Keratinocyte (primary cell): ENCODE results near the gene HIP1R. TPM values are rescaled to one million over a fixed set of nuclear protein-coding genes. Genes with fewer than 3 reads are reported as not detected.

Experiments used
- DNase-seq: peaks from one replicate; pipeline ENCODE4 v3.0.0-alpha.2; 2011; ENCODE audit warnings: low read depth, missing footprints, low spot score
- FAIRE-seq: peaks from 2 replicates; lab custom pipeline; 2011; peaks lifted over from hg19 to GRCh38; lab: Jason Lieb, UNC
- H2AFZ ChIP-seq: 2 replicates; pipeline ENCODE4 v1.6.0; 2012; ENCODE audit warnings: low read length, control low read depth, inconsistent platforms; ENCODE audit not compliant: control insufficient read depth
- H3K27ac ChIP-seq: 2 replicates; pipeline ENCODE4 v1.5.1; 2011; ENCODE audit warnings: low read length; ENCODE audit not compliant: control insufficient read depth, insufficient read depth
- H3K27me3 ChIP-seq: 3 replicates; pipeline ENCODE4 v1.6.0; 2011; ENCODE audit warnings: low read length; ENCODE audit not compliant: control insufficient read depth, insufficient read depth; ENCODE audit errors: extremely low read depth
- H3K36me3 ChIP-seq, 2 experiments: 2 replicates in 1 of 2; 3 replicates in 1 of 2; pipeline ENCODE4 v1.5.1; 2011; ENCODE audit warnings: low read length in 2 of 2, mild to moderate bottlenecking in 1 of 2; ENCODE audit not compliant: control insufficient read depth in 2 of 2, insufficient read depth in 2 of 2; ENCODE audit errors: extremely low read depth in 1 of 2
- H3K4me1 ChIP-seq: 3 replicates; pipeline ENCODE4 v1.5.1; 2011; ENCODE audit warnings: low read length; ENCODE audit not compliant: control insufficient read depth, insufficient read depth; ENCODE audit errors: extremely low read depth
- H3K4me2 ChIP-seq: 3 replicates; pipeline ENCODE4 v1.6.0; 2011; ENCODE audit warnings: low read depth, low read length; ENCODE audit not compliant: control insufficient read depth, insufficient read depth; ENCODE audit errors: extremely low read depth
- H3K4me3 ChIP-seq, 3 experiments: fragments of 200-600 bp in 1 of 3; sonication (generic) in 1 of 3; 2 replicates in 2 of 3; 3 replicates in 1 of 3; pipeline ENCODE4 v1.5.1; 2011 to 2016; ENCODE audit warnings: low read length in 3 of 3, mild to moderate bottlenecking in 3 of 3, control low read depth in 2 of 3, inconsistent platforms in 1 of 3, low read depth in 1 of 3, mixed read lengths in 1 of 3, mixed run types in 1 of 3, moderate library complexity in 1 of 3; ENCODE audit not compliant: control insufficient read depth in 2 of 3, insufficient read depth in 2 of 3; ENCODE audit errors: extremely low read depth in 1 of 3
- H3K79me2 ChIP-seq: 2 replicates; pipeline ENCODE4 v1.6.0; 2012; ENCODE audit warnings: low read length; ENCODE audit not compliant: control insufficient read depth, insufficient read depth
- H3K9ac ChIP-seq: 3 replicates; pipeline ENCODE4 v1.6.0; 2011; ENCODE audit warnings: low read length; ENCODE audit not compliant: control insufficient read depth, insufficient read depth; ENCODE audit errors: extremely low read depth
- H3K9me1 ChIP-seq: 3 replicates; pipeline ENCODE4 v1.6.0; 2011; ENCODE audit warnings: low read length; ENCODE audit not compliant: control insufficient read depth, insufficient read depth; ENCODE audit errors: extremely low read depth
- H3K9me3 ChIP-seq: 2 replicates; pipeline ENCODE4 v1.5.1; 2012; ENCODE audit warnings: low read depth, low read length; ENCODE audit not compliant: control insufficient read depth
- H4K20me1 ChIP-seq: 3 replicates; pipeline ENCODE4 v1.6.0; 2011; ENCODE audit warnings: low read length; ENCODE audit not compliant: control insufficient read depth, insufficient read depth; ENCODE audit errors: extremely low read depth
- EZH2 ChIP-seq: IDR thresholded peaks from one replicate; pipeline ENCODE4 v1.6.1; 2012; ENCODE audit warnings: inconsistent platforms, mild to moderate bottlenecking, low read length, moderate library complexity
- dilution Hi-C: fragments of 300-500 bp; cut with MboI; formaldehyde crosslinking; loops from one replicate; pipeline ENCODE4 v1.7.0; 2020; ENCODE audit warnings: low sequenced_read_pairs; ENCODE audit not compliant: extremely low pct_ligation_motif_present
- polyA plus RNA-seq, 5 experiments: library from polyadenylated mRNA; depleted of rRNA in 3 of 5; stranded (reverse) in 3 of 5; stranded (forward) in 1 of 5; unstranded in 1 of 5; fragments of >200 nt; gene quantifications; 1 replicate in 1 of 5; 2 replicates in 3 of 5; 3 replicates in 1 of 5; pipeline versions ENCODE4 v1.2.1 to v1.2.3, GENCODE V29; 2011 to 2012; ENCODE audit warnings: missing spikeins in 2 of 5, low read depth in 1 of 5, low replicate concordance in 1 of 5
- TF ChIP-seq, protein P1 (sequence below), 3 experiments: IDR thresholded peaks in 1 of 3; conservative IDR thresholded peaks in 1 of 3; optimal IDR thresholded peaks in 1 of 3; 2 replicates in 2 of 3; 3 replicates in 1 of 3; pipeline versions ENCODE3 to v1.5.1; 2011; ENCODE audit warnings: low read length in 3 of 3, mild to moderate bottlenecking in 3 of 3, moderate library complexity in 2 of 3, control low read depth in 1 of 3, inconsistent platforms in 1 of 3; ENCODE audit not compliant: insufficient read depth in 2 of 3; ENCODE audit errors: extremely low read depth in 1 of 3

Gene HIP1R
- polyA plus RNA-seq, 1 donor (not counting 4 experiments of a cell fraction or from before 2014, with no cell fraction given): 23.0 TPM

DNA sequence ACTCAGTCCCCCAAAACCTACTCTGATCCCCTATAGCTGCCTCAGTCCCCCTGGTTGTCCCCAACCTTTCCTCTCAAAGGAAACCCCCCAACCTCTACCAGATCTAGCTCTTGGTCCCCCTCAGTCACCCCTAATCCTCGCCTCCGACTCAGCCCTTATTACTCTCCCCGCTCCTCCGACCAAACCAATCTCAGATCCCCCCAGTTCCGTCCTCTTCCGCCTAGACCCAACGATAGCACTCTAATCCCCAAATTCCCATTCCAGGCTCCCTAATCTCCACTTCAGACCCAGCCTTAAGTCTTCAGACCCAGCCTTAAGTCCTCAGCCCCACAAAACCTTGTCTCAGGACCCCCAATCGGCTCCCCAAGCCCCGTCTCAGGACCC is 60.1 kb downstream of the HIP1R start:
- FAIRE-seq (no peak), DNase-seq (no peak)
- dilution Hi-C loops: no loop called here
- TF ChIP-seq, protein P1, sequence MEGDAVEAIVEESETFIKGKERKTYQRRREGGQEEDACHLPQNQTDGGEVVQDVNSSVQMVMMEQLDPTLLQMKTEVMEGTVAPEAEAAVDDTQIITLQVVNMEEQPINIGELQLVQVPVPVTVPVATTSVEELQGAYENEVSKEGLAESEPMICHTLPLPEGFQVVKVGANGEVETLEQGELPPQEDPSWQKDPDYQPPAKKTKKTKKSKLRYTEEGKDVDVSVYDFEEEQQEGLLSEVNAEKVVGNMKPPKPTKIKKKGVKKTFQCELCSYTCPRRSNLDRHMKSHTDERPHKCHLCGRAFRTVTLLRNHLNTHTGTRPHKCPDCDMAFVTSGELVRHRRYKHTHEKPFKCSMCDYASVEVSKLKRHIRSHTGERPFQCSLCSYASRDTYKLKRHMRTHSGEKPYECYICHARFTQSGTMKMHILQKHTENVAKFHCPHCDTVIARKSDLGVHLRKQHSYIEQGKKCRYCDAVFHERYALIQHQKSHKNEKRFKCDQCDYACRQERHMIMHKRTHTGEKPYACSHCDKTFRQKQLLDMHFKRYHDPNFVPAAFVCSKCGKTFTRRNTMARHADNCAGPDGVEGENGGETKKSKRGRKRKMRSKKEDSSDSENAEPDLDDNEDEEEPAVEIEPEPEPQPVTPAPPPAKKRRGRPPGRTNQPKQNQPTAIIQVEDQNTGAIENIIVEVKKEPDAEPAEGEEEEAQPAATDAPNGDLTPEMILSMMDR (optimal IDR thresholded peaks at IDR 0.05 in 1 of 3, IDR thresholded peaks at IDR 0.05 in 1 of 3, conservative IDR thresholded peaks at IDR 0.05 in 1 of 3; ENCODE audit: extremely low read depth in 1 of 3, insufficient read depth in 2 of 3, low read length in 3 of 3): no peak
- TF ChIP-seq EZH2: no peak
- Histone ChIP-seq H3K9me3 (no peaks in the 10 kb centered on the region), H3K9me1 (no peaks in the 10 kb centered on the region), H3K4me3 (peak overlapping the region; percentile 81 to 91 (median 84)), H2AFZ (no peak overlapping the region), H3K9ac (peak overlapping the region; percentile 99), H4K20me1 (no peaks in the 10 kb centered on the region), H3K79me2 (peaks cover 54% of the 10 kb centered on the region), H3K36me3 (peaks cover 0 to 13% of the 10 kb centered on the region in 2 experiments), H3K4me1 (peaks cover 64% of the 10 kb centered on the region), H3K27ac (peak overlapping the region; percentile 99), H3K27me3 (no peaks in the 10 kb centered on the region), H3K4me2 (peak overlapping the region; percentile 98)

DNA sequence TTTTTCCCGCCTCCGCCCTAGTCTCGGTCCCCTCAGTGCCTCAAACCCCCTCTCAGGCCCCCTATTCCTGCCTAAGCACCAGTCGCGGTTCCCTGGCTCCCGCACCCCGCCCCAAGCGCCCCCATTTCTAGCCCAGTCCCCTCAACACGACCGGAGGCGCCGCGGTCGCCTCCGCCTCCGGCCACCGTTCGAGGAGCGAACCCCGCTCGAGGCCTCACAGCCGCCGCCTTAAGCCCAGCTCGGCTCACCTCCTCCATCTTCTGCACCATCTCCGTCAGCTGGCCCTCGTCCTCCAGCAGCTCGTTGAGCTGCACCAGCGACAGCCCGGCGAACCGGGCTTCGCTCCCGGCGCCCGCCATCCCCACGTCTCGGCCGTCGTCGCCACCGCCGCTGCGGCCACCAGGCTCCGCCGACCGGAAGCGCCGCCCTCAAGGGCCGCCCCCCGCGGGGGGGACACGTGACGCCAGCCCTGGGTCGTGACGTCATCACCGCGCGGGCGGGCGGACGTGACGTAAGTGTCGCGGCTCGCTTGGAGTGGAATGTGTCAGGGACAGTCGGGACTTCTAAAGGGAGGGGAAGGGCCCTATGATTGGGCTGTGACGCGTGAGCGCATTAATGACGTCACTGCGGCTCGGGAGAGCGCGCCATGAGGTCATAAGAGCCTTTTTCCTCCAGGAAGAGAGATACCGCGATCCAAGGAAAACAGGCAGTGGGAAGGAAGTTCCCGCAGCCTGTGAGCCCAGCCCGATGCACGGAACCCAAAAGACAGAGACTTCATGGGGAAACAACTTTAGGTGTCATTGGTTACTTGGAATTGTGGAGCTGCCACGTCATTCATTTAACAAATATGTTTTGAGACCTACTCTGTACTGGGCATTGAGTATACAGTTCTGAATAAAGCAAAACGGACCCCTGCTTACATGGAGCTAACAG is 60.7 kb downstream of the HIP1R start, which contains the start of gene VPS37B:
Gene VPS37B (minus strand): TSS at position 421 of the 933 bp plus-strand sequence. CDS start 62 bp downstream, at position 359.
- DNase-seq: no peak
- H3K4me3 ChIP-seq: peak within 1 kb of the TSS; percentile 81 to 91 (median 84)
- peaks cover 48% of the 10 kb centered on the region for H3K79me2 ChIP-seq

More for the DNA sequence above, 60.7 kb downstream of the HIP1R start, which contains the start of gene VPS37B:
- H3K9me3 ChIP-seq: no peaks in the 10 kb centered on the region
- peak within 1 kb of the TSS; percentile 98 for H3K4me2 ChIP-seq
- peak within 1 kb of the TSS; percentile 99 for H3K9ac ChIP-seq
- no peaks in the 10 kb centered on the region for H4K20me1 ChIP-seq
- H2AFZ ChIP-seq: no peak within 1 kb of the TSS
- no peaks in the 10 kb centered on the region for H3K27me3 ChIP-seq
- peak within 1 kb of the TSS; percentile 99 for H3K27ac ChIP-seq
- peaks cover 57% of the 10 kb centered on the region for H3K4me1 ChIP-seq
- peaks cover 0 to 13% of the 10 kb centered on the region in 2 experiments for H3K36me3 ChIP-seq
- H3K9me1 ChIP-seq: no peaks in the 10 kb centered on the region
- TF ChIP-seq, protein P1 (optimal IDR thresholded peaks at IDR 0.05 in 1 of 3, IDR thresholded peaks at IDR 0.05 in 1 of 3, conservative IDR thresholded peaks at IDR 0.05 in 1 of 3; ENCODE audit: extremely low read depth in 1 of 3, insufficient read depth in 2 of 3, low read length in 3 of 3): no peak
- no peak for TF ChIP-seq EZH2
- FAIRE-seq: no peak
- dilution Hi-C loops: no loop called here
